ENCODE data around the gene DGKB.
"Not testable (repeated sequence)": the region's sequence is repeated elsewhere in the genome, so short reads cannot be mapped to it uniquely, and the experiment has no call there.

DGKB gene

GRCh38 chr7:14374336-14374735 lies 528.2 kb downstream of the DGKB start:
- no peak for DNase-seq

GRCh38 chr7:14368285-14368684 lies 534.3 kb downstream of the DGKB start:
- no peak for DNase-seq

GRCh38 chr7:14351167-14351566 lies 551.4 kb downstream of the DGKB start:
- no peak for DNase-seq

GRCh38 chr7:14341200-14341775 lies 561.3 kb downstream of the DGKB start:
- no peak for DNase-seq

- DNase-seq: no peak
These were observed 562.0 kb downstream of the DGKB start for GRCh38 chr7:14340393-14341074.

- no peak for DNase-seq
These were observed 562.7 kb downstream of the DGKB start for GRCh38 chr7:14339861-14340260.

GRCh38 chr7:14336256-14336655 lies 566.3 kb downstream of the DGKB start:
- DNase-seq: no peak

GRCh38 chr7:14332155-14332554 lies 570.4 kb downstream of the DGKB start:
- DNase-seq: no peak

GRCh38 chr7:14324767-14325166 lies 577.8 kb downstream of the DGKB start:
- DNase-seq: no peak

GRCh38 chr7:14322724-14323123 lies 579.8 kb downstream of the DGKB start:
- no peak for DNase-seq

GRCh38 chr7:14321947-14322346 lies 580.6 kb downstream of the DGKB start:
- no peak for DNase-seq

GRCh38 chr7:14309432-14309831 lies 593.1 kb downstream of the DGKB start:
- DNase-seq: no peak

GRCh38 chr7:14305233-14305866 lies 597.2 kb downstream of the DGKB start:
- no peak for DNase-seq

GRCh38 chr7:14303536-14303935 lies 599.0 kb downstream of the DGKB start:
- DNase-seq: no peak

GRCh38 chr7:14294637-14295036 lies 607.9 kb downstream of the DGKB start:
- DNase-seq: no peak

- DNase-seq: no peak
These were observed 609.1 kb downstream of the DGKB start for GRCh38 chr7:14293434-14293833.

GRCh38 chr7:14292737-14293136 lies 609.8 kb downstream of the DGKB start:
- no peak for DNase-seq

- DNase-seq: no peak
These were observed 612.6 kb downstream of the DGKB start for GRCh38 chr7:14289957-14290356.

- no peak for DNase-seq
These were observed 613.9 kb downstream of the DGKB start for GRCh38 chr7:14288701-14289100.

GRCh38 chr7:14287398-14287797 lies 615.2 kb downstream of the DGKB start:
- DNase-seq: no peak

GRCh38 chr7:14286036-14286435 lies 616.5 kb downstream of the DGKB start:
- no peak for DNase-seq

GRCh38 chr7:14279065-14279871 lies 623.3 kb downstream of the DGKB start:
- not testable (repeated sequence) for DNase-seq

GRCh38 chr7:14275356-14275755 lies 627.2 kb downstream of the DGKB start:
- no peak for DNase-seq

- no peak for DNase-seq
These were observed 631.1 kb downstream of the DGKB start for GRCh38 chr7:14271441-14271840.

All from activated CD4-positive, CD25-positive, alpha-beta regulatory T cell (primary cell).